ENCODE results near the gene PTGES3L.
"Not testable (repeated sequence)": the region's sequence is repeated elsewhere in the genome, so short reads cannot be mapped to it uniquely, and the experiment has no call there.

The PTGES3L gene

DNA sequence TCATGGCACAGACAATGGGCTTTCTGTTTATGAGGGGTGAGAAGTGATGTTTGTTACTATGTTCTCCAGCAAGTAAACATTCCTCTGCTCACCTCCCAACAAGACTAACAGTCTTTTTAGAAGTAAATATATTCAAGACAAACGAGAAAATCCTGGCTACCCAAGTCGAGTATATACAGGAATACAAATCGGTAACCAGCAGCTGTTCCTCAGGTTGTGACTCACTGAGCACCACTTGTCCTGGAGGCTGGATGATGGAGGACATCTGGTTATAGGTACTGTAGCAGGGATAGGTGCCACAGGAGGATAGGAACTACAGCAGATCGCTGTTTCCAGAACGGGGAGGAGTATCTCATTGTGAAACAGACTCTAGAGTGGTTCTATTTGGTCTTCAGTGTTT is 13.0 kb upstream of the PTGES3L start:
- Histone ChIP-seq H3K4me1 (ENCODE audit: control insufficient read depth in 1 of 2, insufficient read depth in 2 of 2, low read length in 2 of 2) (peaks cover 0 to 7% of the 10 kb centered on the region in 2 donors), H3K9me3 (ENCODE audit: control insufficient read depth in 1 of 2, low read length in 2 of 2) (no peaks in the 10 kb centered on the region), H3K36me3 (ENCODE audit: control insufficient read depth in 1 of 2, insufficient read depth in 2 of 2, low read length in 2 of 2) (peaks cover 41 to 54% of the 10 kb centered on the region in 2 donors), H3K27me3 (ENCODE audit: low read depth, low read length) (no peaks in the 10 kb centered on the region), H3K4me3 (ENCODE audit: low read depth in 1 of 2, low read length in 2 of 2) (no peak overlapping the region), H3K27ac (ENCODE audit: low read length) (no peak overlapping the region)

DNA sequence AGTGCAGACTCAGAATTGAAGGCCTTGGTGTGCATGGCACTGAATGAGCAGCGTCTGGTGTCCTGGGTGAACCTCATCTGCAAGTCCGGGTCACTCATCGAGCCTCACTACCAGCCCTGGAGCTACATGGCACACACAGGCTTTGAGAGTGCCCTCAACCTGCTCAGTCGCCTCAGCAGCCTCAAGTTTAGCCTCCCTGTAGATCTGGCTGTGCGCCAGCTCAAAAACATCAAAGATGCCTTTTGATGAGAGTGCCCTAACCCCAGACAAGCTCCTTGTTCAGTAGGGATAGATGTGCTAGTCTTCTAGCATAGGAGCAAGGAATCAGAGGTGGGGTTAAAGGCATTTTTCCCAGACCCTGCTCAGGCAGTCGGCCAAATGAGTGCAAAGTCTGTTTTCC is 11.6 kb upstream of the PTGES3L start:
- Histone ChIP-seq H3K36me3 (ENCODE audit: control insufficient read depth in 1 of 2, insufficient read depth in 2 of 2, low read length in 2 of 2) (peaks cover 49 to 64% of the 10 kb centered on the region in 2 donors), H3K4me3 (ENCODE audit: low read depth in 1 of 2, low read length in 2 of 2) (no peak overlapping the region), H3K27me3 (ENCODE audit: low read depth, low read length) (no peaks in the 10 kb centered on the region), H3K4me1 (ENCODE audit: control insufficient read depth in 1 of 2, insufficient read depth in 2 of 2, low read length in 2 of 2) (no peaks in the 10 kb centered on the region), H3K27ac (ENCODE audit: low read length) (no peak overlapping the region), H3K9me3 (ENCODE audit: control insufficient read depth in 1 of 2, low read length in 2 of 2) (no peaks in the 10 kb centered on the region)

DNA sequence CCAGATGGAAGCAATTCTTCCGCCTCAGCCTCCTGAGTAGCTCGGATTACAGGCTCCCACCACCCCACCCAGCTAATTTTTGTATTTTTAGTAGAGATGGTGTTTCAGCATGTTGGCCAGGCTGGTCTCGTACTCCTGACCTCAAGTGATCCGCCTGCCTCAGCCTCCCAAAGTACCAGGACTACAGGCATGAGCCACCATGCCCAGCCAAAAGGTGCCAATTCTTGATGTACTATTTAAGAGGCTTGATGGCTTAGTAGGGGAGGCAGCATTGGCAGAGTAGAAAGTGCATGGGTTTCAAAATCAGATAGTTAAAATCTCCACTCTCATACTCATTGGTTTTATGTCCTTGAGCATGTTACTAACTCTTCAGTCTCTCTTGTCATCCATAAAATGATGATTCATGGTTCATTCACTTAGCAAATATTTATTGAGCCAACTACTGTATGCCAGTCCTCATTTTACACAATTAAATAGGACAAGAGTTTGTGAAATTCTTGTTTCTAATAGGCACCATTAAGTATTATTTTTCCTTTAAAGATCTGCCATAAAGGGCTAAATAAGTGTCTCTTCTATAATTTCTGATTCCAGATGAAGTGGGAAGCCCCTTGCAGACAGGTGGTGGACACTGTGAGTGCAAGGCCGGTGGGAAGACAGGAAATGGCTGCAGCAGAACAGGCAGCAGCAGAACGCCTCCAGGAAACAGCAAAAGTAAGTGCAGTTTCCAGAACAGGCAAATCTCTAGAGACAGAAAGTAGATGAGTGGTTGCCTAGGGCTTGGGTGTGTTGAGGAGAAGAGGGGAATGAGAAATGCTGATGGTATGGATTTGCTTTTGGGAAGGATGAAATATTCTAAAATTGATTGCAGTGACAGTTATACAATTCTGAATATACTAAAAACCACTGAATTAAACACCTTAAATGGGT is 10.1 kb upstream of the PTGES3L start:
- Histone ChIP-seq H3K36me3 (ENCODE audit: control insufficient read depth in 1 of 2, insufficient read depth in 2 of 2, low read length in 2 of 2) (peaks cover 49 to 64% of the 10 kb centered on the region in 2 donors), H3K4me1 (ENCODE audit: control insufficient read depth in 1 of 2, insufficient read depth in 2 of 2, low read length in 2 of 2) (peaks cover 0 to 3% of the 10 kb centered on the region in 2 donors), H3K27ac (ENCODE audit: low read length) (no peak overlapping the region), H3K9me3 (ENCODE audit: control insufficient read depth in 1 of 2, low read length in 2 of 2) (no peaks in the 10 kb centered on the region), H3K4me3 (ENCODE audit: low read depth in 1 of 2, low read length in 2 of 2) (no peak overlapping the region), H3K27me3 (ENCODE audit: low read depth, low read length) (no peaks in the 10 kb centered on the region)

DNA sequence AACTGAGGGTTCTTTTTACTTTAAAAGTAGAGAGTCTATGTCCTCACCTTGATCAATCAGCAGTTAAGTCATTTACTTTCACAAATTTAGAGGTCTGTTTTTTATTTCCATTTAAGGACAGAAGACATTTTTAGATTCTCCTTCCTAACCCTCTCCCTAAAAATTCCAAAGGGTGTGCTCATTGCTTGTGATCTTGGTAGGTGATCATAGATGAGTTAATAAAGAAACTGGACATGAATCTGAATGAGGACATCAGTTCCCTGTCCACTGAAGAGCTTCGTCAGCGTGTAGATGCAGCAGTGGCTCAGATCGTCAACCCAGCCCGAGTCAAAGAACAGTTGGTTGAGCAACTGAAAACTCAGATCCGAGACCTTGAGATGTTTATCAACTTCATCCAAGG is 9.3 kb upstream of the PTGES3L start:
- Histone ChIP-seq H3K4me3 (ENCODE audit: low read depth in 1 of 2, low read length in 2 of 2) (no peak overlapping the region), H3K36me3 (ENCODE audit: control insufficient read depth in 1 of 2, insufficient read depth in 2 of 2, low read length in 2 of 2) (peaks cover 49 to 64% of the 10 kb centered on the region in 2 donors), H3K27ac (ENCODE audit: low read length) (no peak overlapping the region), H3K27me3 (ENCODE audit: low read depth, low read length) (no peaks in the 10 kb centered on the region), H3K4me1 (ENCODE audit: control insufficient read depth in 1 of 2, insufficient read depth in 2 of 2, low read length in 2 of 2) (peaks cover 0 to 4% of the 10 kb centered on the region in 2 donors), H3K9me3 (ENCODE audit: control insufficient read depth in 1 of 2, low read length in 2 of 2) (no peaks in the 10 kb centered on the region)

DNA sequence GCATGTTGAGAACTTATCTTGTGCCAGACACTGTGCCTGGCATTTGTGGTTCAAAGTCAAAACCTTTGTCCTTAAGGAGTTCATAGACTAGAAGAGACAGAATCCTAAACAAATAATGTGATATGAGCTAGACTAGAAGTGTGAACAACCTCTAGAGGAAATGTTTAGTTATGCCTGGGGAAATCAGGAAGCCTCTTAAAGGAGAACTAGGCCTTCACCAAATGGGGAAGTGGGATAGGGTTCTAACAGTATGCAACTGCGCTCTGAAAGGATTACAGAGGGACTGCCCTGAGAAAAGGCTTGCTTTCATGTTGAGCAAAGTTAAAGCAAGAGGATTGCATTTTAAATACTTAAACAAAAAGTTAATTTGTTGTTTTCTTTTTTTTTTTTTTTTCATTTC is 5.3 kb upstream of the PTGES3L start:
- Histone ChIP-seq H3K27me3 (ENCODE audit: low read depth, low read length) (no peaks in the 10 kb centered on the region), H3K9me3 (ENCODE audit: control insufficient read depth in 1 of 2, low read length in 2 of 2) (no peaks in the 10 kb centered on the region), H3K4me3 (ENCODE audit: low read depth in 1 of 2, low read length in 2 of 2) (no peak overlapping the region), H3K27ac (ENCODE audit: low read length) (peak overlapping the region; percentile 36), H3K36me3 (ENCODE audit: control insufficient read depth in 1 of 2, insufficient read depth in 2 of 2, low read length in 2 of 2) (peaks cover 28 to 32% of the 10 kb centered on the region in 2 donors), H3K4me1 (ENCODE audit: control insufficient read depth in 1 of 2, insufficient read depth in 2 of 2, low read length in 2 of 2) (peaks cover 0 to 21% of the 10 kb centered on the region in 2 donors)

DNA sequence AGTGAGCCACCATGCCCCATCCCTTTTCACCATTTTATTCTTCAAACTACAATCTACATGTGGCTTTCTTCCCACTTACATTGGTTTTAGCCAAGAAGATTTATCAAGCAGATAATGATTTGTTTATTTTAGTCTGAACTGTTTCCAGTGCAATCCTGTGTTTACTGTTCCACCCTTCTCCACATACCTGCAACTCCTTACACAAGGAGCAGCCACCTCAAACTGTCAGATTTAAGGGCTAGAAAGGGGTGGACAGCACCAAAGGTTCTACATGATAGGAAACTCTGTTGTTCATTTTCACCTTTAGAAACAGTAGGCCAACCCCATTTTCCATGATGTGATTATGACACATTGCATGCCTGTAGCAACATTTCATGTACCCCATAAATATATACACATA is 2.4 kb upstream of the PTGES3L start:
- H3K4me1 ChIP-seq (ENCODE audit: control insufficient read depth in 1 of 2, insufficient read depth in 2 of 2, low read length in 2 of 2): peaks cover 0 to 27% of the 10 kb centered on the region in 2 donors
- H3K4me3 ChIP-seq (ENCODE audit: low read depth in 1 of 2, low read length in 2 of 2): no peak overlapping the region
- no peaks in the 10 kb centered on the region for H3K9me3 ChIP-seq (ENCODE audit: control insufficient read depth in 1 of 2, low read length in 2 of 2)
- no peak overlapping the region for H3K27ac ChIP-seq (ENCODE audit: low read length)
- H3K36me3 ChIP-seq (ENCODE audit: control insufficient read depth in 1 of 2, insufficient read depth in 2 of 2, low read length in 2 of 2): peaks cover 3 to 7% of the 10 kb centered on the region in 2 donors
- no peaks in the 10 kb centered on the region for H3K27me3 ChIP-seq (ENCODE audit: low read depth, low read length)

DNA sequence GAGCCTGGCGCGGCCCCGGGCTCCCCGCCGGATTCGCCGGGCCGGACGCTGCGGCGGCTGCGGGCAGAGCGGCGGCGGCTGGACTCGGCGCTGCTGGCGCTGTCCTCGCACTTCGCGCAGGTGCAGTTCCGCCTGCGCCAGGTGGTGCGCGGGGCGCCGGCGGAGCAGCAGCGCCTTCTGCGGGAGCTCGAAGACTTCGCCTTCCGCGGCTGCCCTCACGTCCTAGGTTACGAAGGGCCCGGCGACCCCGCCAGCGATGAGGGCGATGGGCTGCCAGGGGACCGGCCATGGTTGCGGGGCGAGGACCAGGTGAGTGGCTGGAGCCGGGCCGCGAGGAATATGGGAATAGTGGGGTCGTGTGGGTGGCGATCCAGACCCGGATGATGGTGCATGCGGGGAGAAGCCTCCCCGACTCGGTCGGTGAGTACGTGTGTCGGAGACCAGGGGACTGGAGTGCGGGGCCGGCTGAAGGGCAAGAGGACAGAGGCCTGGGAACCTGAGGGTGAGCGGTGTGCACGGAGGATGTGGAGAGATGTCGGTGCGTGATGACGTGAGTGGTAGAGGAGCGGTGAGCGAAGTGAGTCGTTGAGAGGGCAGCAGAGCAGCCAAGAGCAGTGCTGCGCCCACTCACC is 1.0 kb upstream of the PTGES3L start:
- Histone ChIP-seq H3K4me1 (ENCODE audit: control insufficient read depth in 1 of 2, insufficient read depth in 2 of 2, low read length in 2 of 2) (peaks cover 0 to 25% of the 10 kb centered on the region in 2 donors), H3K9me3 (ENCODE audit: control insufficient read depth in 1 of 2, low read length in 2 of 2) (no peaks in the 10 kb centered on the region), H3K27me3 (ENCODE audit: low read depth, low read length) (no peaks in the 10 kb centered on the region), H3K36me3 (ENCODE audit: control insufficient read depth in 1 of 2, insufficient read depth in 2 of 2, low read length in 2 of 2) (no peaks in the 10 kb centered on the region), H3K4me3 (ENCODE audit: low read depth in 1 of 2, low read length in 2 of 2) (peak overlapping the region; percentile 82 to 97), H3K27ac (ENCODE audit: low read length) (peak overlapping the region; percentile 71)

DNA sequence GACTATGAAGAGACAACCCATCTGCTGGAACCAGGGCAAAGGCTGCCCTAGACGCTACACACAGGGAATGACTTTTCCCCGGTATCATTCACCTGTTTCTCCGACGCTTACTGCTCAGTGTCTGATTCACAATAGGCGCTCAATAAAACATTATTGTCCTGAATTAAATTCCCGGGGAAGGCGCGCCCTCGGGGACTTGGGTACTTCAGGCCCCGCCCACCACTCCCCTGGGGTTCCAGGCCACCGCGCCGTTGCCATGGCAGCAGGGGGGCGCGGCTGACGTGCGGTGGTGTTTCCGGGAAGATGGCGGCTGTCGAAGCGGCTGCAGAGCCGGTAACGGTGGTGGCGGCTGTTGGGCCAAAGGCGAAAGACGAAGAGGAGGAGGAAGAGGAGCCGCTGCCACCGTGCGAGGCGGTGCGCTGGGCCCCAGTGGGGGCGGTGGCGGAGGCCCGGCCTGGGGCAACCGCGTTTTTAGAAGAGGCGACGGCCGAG is 440 bp upstream of the PTGES3L start, which contains the start of gene RUNDC1:
Gene RUNDC1, plus strand, starts transcription at position 292 of the 492 bp plus-strand sequence. Its CDS starts 12 bp downstream, at position 304.
- no peaks in the 10 kb centered on the region for H3K9me3 ChIP-seq (ENCODE audit: control insufficient read depth in 1 of 2, low read length in 2 of 2)
- H3K4me1 ChIP-seq (ENCODE audit: control insufficient read depth in 1 of 2, insufficient read depth in 2 of 2, low read length in 2 of 2): peaks cover 0 to 23% of the 10 kb centered on the region in 2 donors
- no peaks in the 10 kb centered on the region for H3K36me3 ChIP-seq (ENCODE audit: control insufficient read depth in 1 of 2, insufficient read depth in 2 of 2, low read length in 2 of 2)

DNA sequence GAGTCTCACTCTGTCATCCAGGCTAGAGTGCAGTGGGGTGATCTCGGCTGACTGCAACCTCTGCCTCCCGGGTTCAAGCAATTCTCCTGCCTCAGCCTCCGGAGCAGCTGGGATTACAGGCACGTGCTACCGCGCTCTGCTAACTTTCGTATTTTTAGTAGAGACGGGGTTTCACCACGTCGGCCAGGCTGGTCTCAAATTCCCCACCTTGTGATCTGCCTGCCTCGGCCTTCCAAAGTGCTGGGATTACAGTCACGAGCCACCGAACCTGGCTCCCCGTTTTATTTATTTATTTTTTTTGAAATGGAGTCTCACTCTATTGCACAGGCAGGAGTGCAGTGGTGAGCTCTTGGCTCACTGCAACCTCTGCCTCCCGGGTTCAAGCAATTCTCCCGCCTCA is 4.2 kb downstream of the PTGES3L start:
- H3K27me3 ChIP-seq (ENCODE audit: low read depth, low read length); H3K4me1 ChIP-seq (ENCODE audit: control insufficient read depth in 1 of 2, insufficient read depth in 2 of 2, low read length in 2 of 2); H3K36me3 ChIP-seq (ENCODE audit: control insufficient read depth in 1 of 2, insufficient read depth in 2 of 2, low read length in 2 of 2); H3K27ac ChIP-seq (ENCODE audit: low read length); H3K4me3 ChIP-seq (ENCODE audit: low read depth in 1 of 2, low read length in 2 of 2); H3K9me3 ChIP-seq (ENCODE audit: control insufficient read depth in 1 of 2, low read length in 2 of 2): not testable (repeated sequence)

More for the DNA sequence above, 440 bp upstream of the PTGES3L start, which contains the start of gene RUNDC1:
- peak within 1 kb of the TSS; percentile 71 for H3K27ac ChIP-seq (ENCODE audit: low read length)
- H3K4me3 ChIP-seq (ENCODE audit: low read depth in 1 of 2, low read length in 2 of 2): peak within 1 kb of the TSS; percentile 82 to 97
- no peaks in the 10 kb centered on the region for H3K27me3 ChIP-seq (ENCODE audit: low read depth, low read length)

DNA sequence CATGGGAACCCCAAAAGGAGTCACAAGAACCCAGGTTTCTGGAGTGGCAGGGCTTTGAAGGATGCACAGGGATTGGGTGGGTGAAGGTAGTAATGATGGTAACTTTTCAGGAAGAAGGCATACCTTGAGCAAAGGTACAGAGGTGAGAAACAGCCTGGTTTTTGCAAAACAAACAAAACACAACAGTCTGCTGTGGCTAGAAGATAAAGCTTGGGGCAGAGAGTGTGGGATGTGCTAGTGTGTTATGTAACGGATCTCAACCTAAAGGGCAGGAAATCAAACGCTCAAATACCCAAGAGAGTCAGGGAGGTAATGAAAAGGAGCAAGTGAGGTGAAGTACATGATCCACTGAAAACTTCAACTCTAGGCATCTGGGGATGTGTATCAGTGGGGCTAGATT is 4.6 kb downstream of the PTGES3L start:
- Histone ChIP-seq H3K4me3 (ENCODE audit: low read depth in 1 of 2, low read length in 2 of 2) (no peak overlapping the region), H3K36me3 (ENCODE audit: control insufficient read depth in 1 of 2, insufficient read depth in 2 of 2, low read length in 2 of 2) (no peaks in the 10 kb centered on the region), H3K27me3 (ENCODE audit: low read depth, low read length) (no peaks in the 10 kb centered on the region), H3K27ac (ENCODE audit: low read length) (no peak overlapping the region), H3K9me3 (ENCODE audit: control insufficient read depth in 1 of 2, low read length in 2 of 2) (no peaks in the 10 kb centered on the region), H3K4me1 (ENCODE audit: control insufficient read depth in 1 of 2, insufficient read depth in 2 of 2, low read length in 2 of 2) (peaks cover 0 to 6% of the 10 kb centered on the region in 2 donors)

DNA sequence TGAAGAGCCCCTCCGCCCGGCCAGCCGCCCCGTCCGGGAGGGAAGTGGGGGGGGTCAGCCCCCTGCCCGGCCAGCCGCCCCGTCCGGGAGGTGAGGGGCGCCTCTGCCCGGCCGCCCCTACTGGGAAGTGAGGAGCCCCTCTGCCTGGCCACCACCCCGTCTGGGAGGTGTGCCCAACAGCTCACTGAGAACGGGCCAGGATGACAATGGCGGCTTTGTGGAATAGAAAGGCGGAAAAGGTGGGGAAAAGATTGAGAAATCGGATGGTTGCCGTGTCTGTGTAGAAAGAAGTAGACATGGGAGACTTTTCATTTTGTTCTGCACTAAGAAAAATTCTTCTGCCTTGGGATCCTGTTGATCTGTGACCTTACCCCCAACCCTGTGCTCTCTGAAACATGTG is 6.6 kb downstream of the PTGES3L start:
- H3K4me3 ChIP-seq (ENCODE audit: low read depth in 1 of 2, low read length in 2 of 2); H3K27me3 ChIP-seq (ENCODE audit: low read depth, low read length); H3K9me3 ChIP-seq (ENCODE audit: control insufficient read depth in 1 of 2, low read length in 2 of 2); H3K36me3 ChIP-seq (ENCODE audit: control insufficient read depth in 1 of 2, insufficient read depth in 2 of 2, low read length in 2 of 2); H3K4me1 ChIP-seq (ENCODE audit: control insufficient read depth in 1 of 2, insufficient read depth in 2 of 2, low read length in 2 of 2); H3K27ac ChIP-seq (ENCODE audit: low read length): not testable (repeated sequence)

Data from muscle layer of duodenum (tissue), 2 donors.